NB4 (cell line): ENCODE measurements around the gene ATP11A.

Experiments
- CTCF ChIP-seq: IDR thresholded peaks from one replicate; pipeline ENCODE4 v1.5.1; 2012; ENCODE audit warnings: low read depth, low read length
- POLR2A ChIP-seq: IDR thresholded peaks from 2 replicates; pipeline ENCODE4 v1.6.1; 2011; ENCODE audit warnings: mild to moderate bottlenecking; ENCODE audit not compliant: insufficient read length; ENCODE audit errors: extremely low read depth

DNA sequence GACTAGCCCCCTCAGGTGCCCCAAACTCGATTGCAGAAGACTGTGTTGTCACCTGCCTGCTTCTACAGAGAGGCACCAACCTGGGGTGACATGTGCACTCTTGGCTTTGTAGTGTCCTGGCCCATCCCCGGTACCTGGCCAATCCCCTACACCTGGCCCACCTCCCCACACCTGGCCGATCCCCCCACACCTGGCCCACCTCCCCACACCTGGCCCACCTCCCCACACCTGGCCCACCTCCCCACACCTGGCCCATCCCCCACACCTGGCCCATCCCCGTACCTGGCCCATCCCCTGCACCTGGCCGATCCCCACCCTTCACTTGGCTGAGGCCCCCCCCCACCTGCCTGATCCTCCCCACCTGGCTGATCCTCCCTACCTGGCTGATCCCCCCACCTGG lies 25.4 kb downstream of the ATP11A start:
- no peak for TF ChIP-seq POLR2A
- no peak for TF ChIP-seq CTCF
